ENCODE results near the gene ARPC5.
"Not testable (repeated sequence)": the region's sequence is repeated elsewhere in the genome, so short reads cannot be mapped to it uniquely, and the experiment has no call there.

The ARPC5 gene

GRCh38 chr1:183632964-183633363 is 2.6 kb downstream of the ARPC5 start:
- DNase-seq = no peak
- intact Hi-C loops (cut with DNase I; ENCODE audit: low total_unique reads) = loop anchor here (10.0 kb wide), 1 partner anchor 1018 kb away; no protein-coding TSS in a partner anchor
- Histone ChIP-seq H3K4me1 (peaks cover 0 to 51% (median 34%) of the 10 kb centered on the region in 4 donors), H3K27me3 (no peaks in the 10 kb centered on the region), H3K27ac (peak overlapping the region; percentile 91 to 99), H3K4me3 (peak overlapping the region; percentile 83 to 98), H3K9me3 (no peaks in the 10 kb centered on the region), H3K36me3 (peaks cover 20 to 33% (median 25%) of the 10 kb centered on the region in 3 donors)
- no peak for TF ChIP-seq CTCF (IDR thresholded peaks at IDR 0.05)

- no peak for TF ChIP-seq CTCF (IDR thresholded peaks at IDR 0.05)
- no peaks in the 10 kb centered on the region for H3K9me3 ChIP-seq
- peaks cover 0 to 60% (median 37%) of the 10 kb centered on the region in 4 donors for H3K4me1 ChIP-seq
- no peak for DNase-seq
- no peaks in the 10 kb centered on the region for H3K27me3 ChIP-seq
- H3K4me3 ChIP-seq = peak overlapping the region; percentile 83 to 98
- intact Hi-C loops (cut with DNase I; ENCODE audit: low total_unique reads) = loop anchor here (10.0 kb wide), 1 partner anchor 1017 kb away; no protein-coding TSS in a partner anchor
- peak overlapping the region in 1 of 2 donors; percentile 99 for H3K27ac ChIP-seq
- H3K36me3 ChIP-seq = peaks cover 27 to 39% (median 31%) of the 10 kb centered on the region in 3 donors
Measured at GRCh38 chr1:183632114-183632513, 3.5 kb downstream of the ARPC5 start.

GRCh38 chr1:183630748-183631147 is 4.8 kb downstream of the ARPC5 start:
- TF ChIP-seq CTCF (IDR thresholded peaks at IDR 0.05) = no peak
- Histone ChIP-seq H3K27me3 (no peaks in the 10 kb centered on the region), H3K27ac (peak overlapping the region; percentile 51 to 99), H3K4me3 (peak overlapping the region; percentile 83 to 98), H3K4me1 (peaks cover 0 to 67% (median 43%) of the 10 kb centered on the region in 4 donors), H3K9me3 (no peaks in the 10 kb centered on the region), H3K36me3 (peaks cover 29 to 39% (median 33%) of the 10 kb centered on the region in 3 donors)
- intact Hi-C loops (cut with DNase I; ENCODE audit: low total_unique reads) = loop anchor here (10.0 kb wide), 1 partner anchor 1016 kb away; no protein-coding TSS in a partner anchor
- no peak for DNase-seq

- Histone ChIP-seq H3K36me3 (peaks cover 33 to 47% (median 39%) of the 10 kb centered on the region in 3 donors), H3K4me3 (no peak overlapping the region), H3K27ac (peak overlapping the region; percentile 0 to 99), H3K4me1 (peaks cover 0 to 82% (median 51%) of the 10 kb centered on the region in 4 donors), H3K9me3 (no peaks in the 10 kb centered on the region), H3K27me3 (no peaks in the 10 kb centered on the region)
- intact Hi-C loops (cut with DNase I; ENCODE audit: low total_unique reads) = no loop called here
- no peak for TF ChIP-seq CTCF (IDR thresholded peaks at IDR 0.05)
- no peak for DNase-seq
Measured at GRCh38 chr1:183628537-183628936, 7.0 kb downstream of the ARPC5 start.

DNA sequence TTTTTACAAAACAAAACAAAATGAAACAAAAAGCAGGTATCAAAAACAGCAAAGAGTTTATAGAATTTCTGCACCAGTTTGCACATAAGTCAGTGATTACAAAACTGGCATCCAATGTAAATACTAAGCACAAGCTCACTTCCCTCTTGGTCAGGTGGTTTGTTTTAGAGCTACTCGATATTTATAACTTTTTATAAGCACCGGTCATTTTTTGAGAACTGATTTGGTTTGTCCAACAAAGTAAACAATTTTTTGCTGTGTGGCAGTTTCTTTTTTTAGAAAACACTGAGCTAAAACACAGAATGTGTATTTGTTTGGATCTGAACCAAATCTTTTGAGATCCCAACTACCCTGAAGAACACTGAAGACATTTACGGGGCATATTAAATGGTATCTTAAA is 9.3 kb downstream of the ARPC5 start:
- H3K9me3 ChIP-seq; H3K4me3 ChIP-seq; DNase-seq; H3K27me3 ChIP-seq; intact Hi-C loops (cut with DNase I; ENCODE audit: low total_unique reads): not testable (repeated sequence)
- peaks cover 0 to 93% (median 53%) of the 10 kb centered on the region in 4 donors for H3K4me1 ChIP-seq
- H3K36me3 ChIP-seq = peaks cover 33 to 48% (median 39%) of the 10 kb centered on the region in 3 donors
- H3K27ac ChIP-seq = peak overlapping the region; percentile 71

- H3K4me3 ChIP-seq = no peak overlapping the region
- peak overlapping the region; percentile 30 to 61 for H3K27ac ChIP-seq
- peaks cover 0 to 82% (median 30%) of the 10 kb centered on the region in 4 donors for H3K4me1 ChIP-seq
- peak; percentile 45 to 64 for TF ChIP-seq CTCF (IDR thresholded peaks at IDR 0.05)
- intact Hi-C loops (cut with DNase I; ENCODE audit: low total_unique reads) = no loop called here
- no peak for DNase-seq
- H3K9me3 ChIP-seq = no peaks in the 10 kb centered on the region
- no peaks in the 10 kb centered on the region for H3K27me3 ChIP-seq
- H3K36me3 ChIP-seq = peaks cover 8 to 29% (median 9%) of the 10 kb centered on the region in 3 donors
Measured at GRCh38 chr1:183622884-183623785, 12.4 kb downstream of the ARPC5 start.

All from tibial artery (tissue), 4 donors.